Osteocyte (in vitro differentiated cells): ENCODE data around the gene GLOD4. TPM values are rescaled to one million over a fixed set of nuclear protein-coding genes. Genes with fewer than 3 reads are reported as not detected.

Experiments
- DNase-seq: peaks from one replicate; pipeline ENCODE4 v3.0.0; 2021; ENCODE audit warnings: mixed read lengths; ENCODE audit not compliant: unreplicated experiment; ENCODE audit errors: extremely low spot score
- H3K27ac Mint-ChIP-seq: one replicate; pipeline ENCODE4 v1.8.0; 2021; ENCODE audit warnings: mild to moderate bottlenecking, mixed read lengths; ENCODE audit not compliant: unreplicated experiment
- H3K27me3 Mint-ChIP-seq: one replicate; pipeline ENCODE4 v1.8.0; 2021; ENCODE audit warnings: mixed read lengths; ENCODE audit not compliant: unreplicated experiment
- H3K36me3 Mint-ChIP-seq: one replicate; pipeline ENCODE4 v1.8.0; 2021; ENCODE audit warnings: mixed read lengths; ENCODE audit not compliant: unreplicated experiment
- H3K4me1 Mint-ChIP-seq: one replicate; pipeline ENCODE4 v1.8.0; 2021; ENCODE audit warnings: mixed read lengths; ENCODE audit not compliant: unreplicated experiment
- H3K4me3 Mint-ChIP-seq: one replicate; pipeline ENCODE4 v1.8.0; 2021; ENCODE audit warnings: mild to moderate bottlenecking, moderate library complexity, mixed read lengths; ENCODE audit not compliant: unreplicated experiment
- H3K9me3 Mint-ChIP-seq: one replicate; pipeline ENCODE4 v1.8.0; 2021; ENCODE audit warnings: mixed read lengths; ENCODE audit not compliant: unreplicated experiment
- total RNA-seq: library from RNA; stranded (reverse); gene quantifications from 2 replicates; pipeline ENCODE4 v1.2.1, GENCODE V29; 2021
- TF ChIP-seq, protein P1 (sequence below): fragments of 200-600 bp; sonication (generic); IDR thresholded peaks from 2 replicates; pipeline ENCODE4 v1.5.0; 2021; ENCODE audit warnings: antibody characterized with exemption, mild to moderate bottlenecking, moderate library complexity

Gene GLOD4
- total RNA-seq, 1 donor from 2014 or later, result 63.4 TPM

DNA sequence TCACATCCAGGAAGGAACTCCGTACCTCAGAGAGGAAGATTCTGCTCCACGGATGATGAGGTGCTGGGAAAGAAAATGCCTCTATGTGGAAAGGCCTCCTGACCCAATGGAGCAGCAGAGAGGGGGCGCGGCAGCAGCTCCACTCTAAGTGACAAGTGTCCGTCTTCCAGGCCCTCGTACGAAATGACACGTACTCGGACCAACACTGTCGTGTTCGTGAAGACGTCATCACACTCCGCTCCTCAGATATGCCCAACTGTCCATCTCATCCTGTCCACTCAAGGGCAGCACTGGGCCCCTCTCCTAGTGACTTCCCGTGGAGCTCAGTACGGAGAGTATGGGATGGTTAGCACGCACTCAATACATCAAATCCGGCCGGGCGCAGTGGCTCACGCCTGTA is 32.3 kb upstream of the GLOD4 start:
- Mint-ChIP-seq H3K36me3 (peaks cover 35% of the 10 kb centered on the region), H3K4me3 (no peak overlapping the region), H3K4me1 (peaks cover 10% of the 10 kb centered on the region), H3K27ac (no peak overlapping the region), H3K9me3 (no peaks in the 10 kb centered on the region), H3K27me3 (no peaks in the 10 kb centered on the region)
- TF ChIP-seq, protein P1, sequence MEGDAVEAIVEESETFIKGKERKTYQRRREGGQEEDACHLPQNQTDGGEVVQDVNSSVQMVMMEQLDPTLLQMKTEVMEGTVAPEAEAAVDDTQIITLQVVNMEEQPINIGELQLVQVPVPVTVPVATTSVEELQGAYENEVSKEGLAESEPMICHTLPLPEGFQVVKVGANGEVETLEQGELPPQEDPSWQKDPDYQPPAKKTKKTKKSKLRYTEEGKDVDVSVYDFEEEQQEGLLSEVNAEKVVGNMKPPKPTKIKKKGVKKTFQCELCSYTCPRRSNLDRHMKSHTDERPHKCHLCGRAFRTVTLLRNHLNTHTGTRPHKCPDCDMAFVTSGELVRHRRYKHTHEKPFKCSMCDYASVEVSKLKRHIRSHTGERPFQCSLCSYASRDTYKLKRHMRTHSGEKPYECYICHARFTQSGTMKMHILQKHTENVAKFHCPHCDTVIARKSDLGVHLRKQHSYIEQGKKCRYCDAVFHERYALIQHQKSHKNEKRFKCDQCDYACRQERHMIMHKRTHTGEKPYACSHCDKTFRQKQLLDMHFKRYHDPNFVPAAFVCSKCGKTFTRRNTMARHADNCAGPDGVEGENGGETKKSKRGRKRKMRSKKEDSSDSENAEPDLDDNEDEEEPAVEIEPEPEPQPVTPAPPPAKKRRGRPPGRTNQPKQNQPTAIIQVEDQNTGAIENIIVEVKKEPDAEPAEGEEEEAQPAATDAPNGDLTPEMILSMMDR, result no peak
- DNase-seq, result no peak

DNA sequence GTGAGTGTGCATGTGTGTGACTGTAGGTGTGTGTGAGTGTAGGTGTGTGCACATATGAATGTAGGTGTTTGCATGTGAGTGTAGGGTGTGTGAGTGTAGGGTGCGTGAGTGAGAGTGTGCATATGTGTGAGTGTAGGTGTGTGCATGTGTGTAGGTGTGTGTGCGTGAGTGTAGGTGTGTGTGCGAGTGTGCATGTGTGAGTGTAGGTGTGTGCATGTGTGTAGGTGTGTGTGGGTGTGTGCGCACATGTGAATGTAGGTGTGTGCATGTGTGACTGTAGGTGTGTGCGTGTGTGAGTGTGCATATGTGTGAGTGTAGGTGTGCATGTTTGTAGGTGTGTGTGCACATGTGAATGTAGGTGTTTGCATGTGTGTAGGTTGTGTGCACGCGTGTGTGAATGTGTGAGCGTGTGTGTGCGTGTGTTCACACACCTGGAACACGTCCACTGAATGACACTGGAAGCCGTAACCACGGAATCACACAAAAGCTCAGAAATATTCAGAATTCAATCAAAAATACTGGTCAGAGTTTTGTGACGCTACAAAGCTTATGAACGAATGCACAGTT is 30.6 kb upstream of the GLOD4 start:
- H3K4me1 Mint-ChIP-seq, result peaks cover 10% of the 10 kb centered on the region
- H3K27ac Mint-ChIP-seq, result no peak overlapping the region
- peaks cover 32% of the 10 kb centered on the region for H3K36me3 Mint-ChIP-seq

DNA sequence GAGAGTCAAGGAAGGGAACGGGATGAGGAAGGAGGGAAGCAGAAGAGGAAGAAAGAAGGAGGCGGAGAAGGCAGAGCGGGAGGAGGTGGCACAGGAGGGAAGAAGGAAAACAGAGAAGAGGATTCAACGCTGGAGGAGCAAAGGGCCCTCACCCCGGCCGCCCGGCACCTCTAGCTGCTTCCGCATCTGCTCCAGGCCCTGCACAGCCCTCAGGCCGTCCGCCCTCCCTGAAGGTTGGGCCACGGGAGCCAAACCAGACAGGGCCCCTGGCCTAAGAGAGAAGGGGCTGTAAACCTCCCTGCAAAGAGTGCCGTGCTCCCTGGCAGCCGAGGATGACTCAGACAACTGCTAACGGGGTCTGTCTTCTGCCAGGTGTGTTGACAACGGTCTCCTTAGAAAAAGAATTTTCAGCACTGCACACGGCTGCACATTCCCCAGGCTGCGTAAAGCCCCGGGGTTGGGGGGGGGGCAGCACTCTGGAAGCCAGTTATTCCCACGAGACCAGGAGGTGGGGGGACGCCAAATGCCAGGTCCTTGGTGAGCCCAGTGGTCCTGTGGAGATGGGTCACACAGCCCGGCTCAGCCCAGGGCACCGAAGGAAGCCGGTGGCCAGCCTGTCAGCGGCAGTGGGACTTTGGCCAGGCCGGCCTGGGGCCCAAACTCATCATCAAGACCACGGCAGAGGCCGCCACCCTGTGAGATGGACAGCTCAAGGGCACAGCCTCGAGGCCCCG is 29.1 kb upstream of the GLOD4 start:
- no peaks in the 10 kb centered on the region for H3K27me3 Mint-ChIP-seq
- H3K36me3 Mint-ChIP-seq, result peaks cover 24% of the 10 kb centered on the region
- TF ChIP-seq, protein P1, result no peak
- peaks cover 10% of the 10 kb centered on the region for H3K4me1 Mint-ChIP-seq
- H3K9me3 Mint-ChIP-seq, result no peaks in the 10 kb centered on the region
- DNase-seq, result no peak
- no peak overlapping the region for H3K4me3 Mint-ChIP-seq
- H3K27ac Mint-ChIP-seq, result no peak overlapping the region

More for the DNA sequence above, 30.6 kb upstream of the GLOD4 start:
- no peaks in the 10 kb centered on the region for H3K9me3 Mint-ChIP-seq
- DNase-seq, result no peak
- H3K27me3 Mint-ChIP-seq, result no peaks in the 10 kb centered on the region
- H3K4me3 Mint-ChIP-seq, result no peak overlapping the region
- TF ChIP-seq, protein P1, result no peak

DNA sequence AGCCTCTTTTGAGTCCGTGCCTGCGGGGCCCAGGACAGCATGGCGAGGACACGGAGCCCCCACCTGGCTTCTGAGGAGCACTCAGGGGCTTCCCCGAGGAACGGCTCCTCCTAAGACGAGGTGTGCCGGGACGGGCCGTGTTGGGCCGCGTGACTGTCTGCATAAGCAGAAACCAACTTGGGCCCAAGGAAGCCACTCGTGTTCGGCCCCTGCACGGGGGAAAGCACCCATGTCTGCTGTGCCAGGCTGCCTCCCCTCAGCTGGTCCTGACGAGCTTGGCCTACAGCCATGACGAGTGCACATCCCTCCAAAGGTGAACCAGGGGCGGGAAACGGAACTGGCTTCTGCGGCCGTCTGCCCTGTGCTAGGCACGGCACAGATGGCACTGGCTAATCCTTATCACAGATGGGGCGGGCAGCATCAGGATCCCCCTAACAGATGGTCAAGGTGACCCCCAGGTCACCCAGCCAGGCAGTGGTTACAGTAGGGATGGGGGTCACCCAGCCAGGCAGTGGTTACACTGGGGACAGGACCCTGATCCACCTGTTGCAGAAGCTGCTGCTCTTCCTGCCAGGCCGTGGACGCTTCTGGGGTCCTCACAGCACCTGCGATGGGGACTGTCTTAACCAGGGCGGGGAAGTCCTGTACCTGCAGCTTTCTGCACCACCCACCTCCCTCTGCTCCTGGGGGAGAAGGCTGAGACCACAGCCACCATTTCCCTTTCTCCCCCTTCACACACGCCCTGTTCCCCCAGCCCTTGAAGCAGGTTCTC is 25.6 kb upstream of the GLOD4 start:
- TF ChIP-seq, protein P1, result no peak
- no peaks in the 10 kb centered on the region for H3K27me3 Mint-ChIP-seq
- H3K27ac Mint-ChIP-seq, result no peak overlapping the region
- H3K36me3 Mint-ChIP-seq, result peaks cover 24% of the 10 kb centered on the region
- no peak overlapping the region for H3K4me3 Mint-ChIP-seq
- DNase-seq, result no peak
- H3K4me1 Mint-ChIP-seq, result peaks cover 15% of the 10 kb centered on the region
- H3K9me3 Mint-ChIP-seq, result no peaks in the 10 kb centered on the region
